Tibial nerve (tissue), 4 donors: ENCODE data around the gene SFMBT2. TPM values are rescaled to one million over a fixed set of nuclear protein-coding genes. Genes with fewer than 3 reads are reported as not detected.
A peak's percentile ranks its signal among the peaks of the same experiment; 100 is the strongest.

Source experiments
- DNase-seq, 2 donors: peaks; one replicate each; pipeline ENCODE4 v3.0.0-alpha.2; 2019; ENCODE audit warnings: low spot score in 2 of 2
- H3K27ac ChIP-seq, 4 donors: fragments of 200-600 bp; sonication (generic) in 3 of 4; one replicate each; pipeline ENCODE4 v1.5.1; 2017 to 2019; ENCODE audit warnings: mild to moderate bottlenecking in 1 of 4
- H3K27me3 ChIP-seq, 2 donors: fragments of 200-600 bp; sonication (generic) in 1 of 2; one replicate each; pipeline versions ENCODE4 v1.5.1 to v1.6.0; 2017 to 2019
- H3K36me3 ChIP-seq, 3 donors: fragments of 200-600 bp; sonication (generic); one replicate each; pipeline ENCODE4 v1.5.1; 2018 to 2019
- H3K4me1 ChIP-seq, 4 donors: fragments of 200-600 bp; sonication (generic) in 3 of 4; one replicate each; pipeline ENCODE4 v1.5.1; 2017 to 2019
- H3K4me3 ChIP-seq, 4 donors: fragments of 200-600 bp; sonication (generic) in 3 of 4; one replicate each; pipeline ENCODE4 v1.5.1; 2017 to 2019; ENCODE audit warnings: mild to moderate bottlenecking in 1 of 4, moderate library complexity in 1 of 4
- H3K9me3 ChIP-seq, 4 donors: fragments of 200-600 bp; sonication (generic) in 3 of 4; one replicate each; pipeline ENCODE4 v1.5.1; 2017 to 2019
- CTCF ChIP-seq, 5 experiments: fragments of 200-600 bp in 3 of 5; fragments of 450-650 bp in 2 of 5; sonication (generic) in 3 of 5; IDR thresholded peaks; one replicate each; pipeline ENCODE4 v1.5.1; 2016 to 2019; ENCODE audit warnings: antibody characterized with exemption in 5 of 5, mild to moderate bottlenecking in 3 of 5, moderate library complexity in 2 of 5
- EP300 ChIP-seq, 2 donors: sonication (generic); formaldehyde crosslinking; IDR thresholded peaks; one replicate each; pipeline ENCODE4 v1.6.1; 2017; ENCODE audit warnings: antibody characterized with exemption in 2 of 2, mild to moderate bottlenecking in 1 of 2
- POLR2A ChIP-seq, 2 donors: fragments of 450-650 bp; IDR thresholded peaks; one replicate each; pipeline ENCODE4 v1.6.1; 2017; ENCODE audit warnings: antibody characterized with exemption in 2 of 2, mild to moderate bottlenecking in 2 of 2, moderate library complexity in 2 of 2
- WGBS, 2 donors: methylation state at CpG; one replicate each; pipeline ENCODE4 v1.1.5; 2018; 5-methylcytosine and 5-hydroxymethylcytosine counted together
- total RNA-seq, 4 donors: library from RNA; depleted of rRNA; stranded (reverse); fragments of >200 nt; gene quantifications; one replicate each; pipeline ENCODE4 v1.1.0, GENCODE V29; 2016

SFMBT2 gene
- total RNA-seq, 4 donors from 2014 or later, result 10.2 to 24.0 (median 15.4) TPM

- DNase-seq, result peak in 1 of 2 donors; percentile 52
- H3K4me3 ChIP-seq, result no peak overlapping the region
- H3K27ac ChIP-seq, result peak overlapping the region in 2 of 4 donors; percentile 9 to 45
- 14 to 20% methylated on average over 3 of the region's 3 CpGs for WGBS, 2 donors
- no peaks in the 10 kb centered on the region for H3K9me3 ChIP-seq
- peaks cover 0 to 15% (median 4%) of the 10 kb centered on the region in 4 donors for H3K4me1 ChIP-seq
- no peaks in the 10 kb centered on the region for H3K27me3 ChIP-seq
- TF ChIP-seq POLR2A (IDR thresholded peaks at IDR 0.05) (no peak), EP300 (IDR thresholded peaks at IDR 0.05) (peak in 1 of 2 donors; percentile 64), CTCF (IDR thresholded peaks at IDR 0.05) (peak; percentile 60 to 71 (median 66))
- H3K36me3 ChIP-seq, result no peaks in the 10 kb centered on the region
These were observed 150.4 kb downstream of the SFMBT2 start for GRCh38 chr10:7260412-7260900.

- TF ChIP-seq POLR2A (IDR thresholded peaks at IDR 0.05) (no peak), CTCF (IDR thresholded peaks at IDR 0.05) (no peak), EP300 (IDR thresholded peaks at IDR 0.05) (no peak)
- 47 to 54% methylated on average over 8 of the region's 8 CpGs for WGBS, 2 donors
- H3K27ac ChIP-seq, result no peak overlapping the region
These were observed 151.8 kb downstream of the SFMBT2 start for GRCh38 chr10:7258948-7259523.

GRCh38 chr10:7255517-7255916, 155.3 kb downstream of the SFMBT2 start:
- H3K27ac ChIP-seq, result no peak overlapping the region
- no peak overlapping the region for H3K4me3 ChIP-seq
- H3K27me3 ChIP-seq, result no peaks in the 10 kb centered on the region
- WGBS, 2 donors, result 83 to 91% methylated on average over 2 of the region's 2 CpGs
- DNase-seq, result no peak
- TF ChIP-seq POLR2A (IDR thresholded peaks at IDR 0.05), result no peak
- no peak for TF ChIP-seq CTCF (IDR thresholded peaks at IDR 0.05)
- no peak for TF ChIP-seq EP300 (IDR thresholded peaks at IDR 0.05)
- peaks cover 0 to 8% (median 4%) of the 10 kb centered on the region in 4 donors for H3K4me1 ChIP-seq
- no peaks in the 10 kb centered on the region for H3K9me3 ChIP-seq
- H3K36me3 ChIP-seq, result peaks cover 0 to 3% (median 0%) of the 10 kb centered on the region in 3 donors

More at GRCh38 chr10:7258948-7259523, 151.8 kb downstream of the SFMBT2 start:
- no peak for DNase-seq
- H3K9me3 ChIP-seq, result no peaks in the 10 kb centered on the region
- H3K36me3 ChIP-seq, result peaks cover 0 to 3% (median 0%) of the 10 kb centered on the region in 3 donors
- peaks cover 0 to 15% (median 4%) of the 10 kb centered on the region in 4 donors for H3K4me1 ChIP-seq
- H3K27me3 ChIP-seq, result no peaks in the 10 kb centered on the region
- no peak overlapping the region for H3K4me3 ChIP-seq

- H3K36me3 ChIP-seq, result peaks cover 0 to 10% (median 0%) of the 10 kb centered on the region in 3 donors
- no peak for DNase-seq
- no peak overlapping the region for H3K27ac ChIP-seq
- no peak overlapping the region for H3K4me3 ChIP-seq
- TF ChIP-seq CTCF (IDR thresholded peaks at IDR 0.05), result no peak
- TF ChIP-seq EP300 (IDR thresholded peaks at IDR 0.05), result no peak
- TF ChIP-seq POLR2A (IDR thresholded peaks at IDR 0.05), result no peak
- no peaks in the 10 kb centered on the region for H3K9me3 ChIP-seq
- H3K4me1 ChIP-seq, result no peaks in the 10 kb centered on the region
- no peaks in the 10 kb centered on the region for H3K27me3 ChIP-seq
- 57 to 60% methylated on average over 11 to 12 of the region's 12 CpGs for WGBS, 2 donors
These were observed 159.0 kb downstream of the SFMBT2 start for GRCh38 chr10:7251696-7252465.

GRCh38 chr10:7250236-7250635, 160.6 kb downstream of the SFMBT2 start:
- no peaks in the 10 kb centered on the region for H3K4me1 ChIP-seq
- 93 to 97% methylated on average over 5 of the region's 5 CpGs for WGBS, 2 donors
- no peaks in the 10 kb centered on the region for H3K27me3 ChIP-seq
- H3K27ac ChIP-seq, result no peak overlapping the region
- H3K4me3 ChIP-seq, result no peak overlapping the region
- no peaks in the 10 kb centered on the region for H3K9me3 ChIP-seq
- DNase-seq, result no peak
- TF ChIP-seq EP300 (IDR thresholded peaks at IDR 0.05), result no peak
- no peak for TF ChIP-seq CTCF (IDR thresholded peaks at IDR 0.05)
- no peak for TF ChIP-seq POLR2A (IDR thresholded peaks at IDR 0.05)
- H3K36me3 ChIP-seq, result peaks cover 0 to 10% (median 0%) of the 10 kb centered on the region in 3 donors
